IMR-90 (cell line): ENCODE data around the gene VAV1. TPM values are rescaled to one million over a fixed set of nuclear protein-coding genes. Genes with fewer than 3 reads are reported as not detected.

ENCODE experiments used
- ATAC-seq: fragments of 200-7000 bp; cut with Tn5 transposase; 2 replicates; pipeline ENCODE4 v1.9.1; 2020; ENCODE audit warnings: low read depth, mild to moderate bottlenecking, moderate library complexity
- BruUV-seq: library from RNA; stranded (reverse); fragments of 400-500 nt; replicated peaks from 2 replicates; lab custom pipeline; 2021; lab: Mats Ljungman, UMichigan
- CTCF ChIA-PET: fragments of 300-600 bp; formaldehyde crosslinking; extraction: SDS; loops from one replicate; lab custom pipeline; 2021; ENCODE audit warnings: antibody characterized with exemption; lab: Yijun Ruan, JAX
- POLR2A ChIA-PET: fragments of 300-600 bp; sonication (Branson Sonifier 250); formaldehyde crosslinking; loops from one replicate; lab custom pipeline; 2022; ENCODE audit warnings: antibody characterized with exemption; ENCODE audit not compliant: unreplicated experiment; lab: Charles Lee
- DNase-seq: peaks from one replicate; pipeline ENCODE4 v3.0.0; 2013
- H2AFZ ChIP-seq: replicated peaks from 2 replicates; pipeline ENCODE3; 2013; ENCODE audit warnings: low read length, mild to moderate bottlenecking; ENCODE audit not compliant: poor library complexity
- H2AK5ac ChIP-seq: 2 replicates; pipeline ENCODE4 v1.6.1; 2013; ENCODE audit warnings: low read depth, low read length, inconsistent platforms
- H2AK9ac ChIP-seq: replicated peaks from 2 replicates; pipeline ENCODE3; 2013; ENCODE audit warnings: mild to moderate bottlenecking, low read depth, low read length, moderate library complexity; ENCODE audit not compliant: poor library complexity
- H2BK120ac ChIP-seq: 2 replicates; pipeline ENCODE4 v1.6.1; 2013; ENCODE audit warnings: low read depth, low read length, inconsistent platforms
- H2BK15ac ChIP-seq: 3 replicates; pipeline ENCODE4 v1.6.1; 2013; ENCODE audit warnings: low read depth, low read length, inconsistent platforms
- H2BK20ac ChIP-seq: 2 replicates; pipeline ENCODE4 v1.6.1; 2013; ENCODE audit warnings: low read depth, mild to moderate bottlenecking, inconsistent platforms, low read length, moderate library complexity
- H2BK5ac ChIP-seq: 2 replicates; pipeline ENCODE4 v1.6.1; 2013; ENCODE audit warnings: mild to moderate bottlenecking, low read depth, low read length, inconsistent platforms; ENCODE audit not compliant: poor library complexity, severe bottlenecking
- H3K14ac ChIP-seq: replicated peaks from 2 replicates; pipeline ENCODE4 v1.6.1; 2013; ENCODE audit warnings: low read depth, low read length, inconsistent platforms
- H3K18ac ChIP-seq: 2 replicates; pipeline ENCODE4 v1.6.1; 2013; ENCODE audit warnings: low read depth, low read length, control low read depth
- H3K23ac ChIP-seq: 2 replicates; pipeline ENCODE4 v1.6.1; 2013; ENCODE audit warnings: low read depth, low read length, inconsistent platforms
- H3K27ac ChIP-seq: 2 replicates; pipeline ENCODE4 v1.5.1; 2013; ENCODE audit warnings: mild to moderate bottlenecking, control low read depth, low read length; ENCODE audit not compliant: insufficient read depth
- H3K27me3 ChIP-seq: 2 replicates; pipeline ENCODE4 v1.6.1; 2013; ENCODE audit warnings: low read length; ENCODE audit not compliant: control insufficient read depth, insufficient read depth
- H3K36me3 ChIP-seq: 2 replicates; pipeline ENCODE4 v1.6.1; 2013; ENCODE audit warnings: low read length, mixed read lengths; ENCODE audit not compliant: control insufficient read depth, insufficient read depth
- H3K4ac ChIP-seq: 2 replicates; pipeline ENCODE4 v1.6.1; 2013; ENCODE audit warnings: low read depth, low read length, inconsistent platforms
- H3K4me1 ChIP-seq: 2 replicates; pipeline ENCODE4 v1.6.1; 2013; ENCODE audit warnings: low read length, mixed read lengths; ENCODE audit not compliant: control insufficient read depth, insufficient read depth
- H3K4me2 ChIP-seq: 2 replicates; pipeline ENCODE4 v1.6.1; 2013; ENCODE audit warnings: low read depth, mild to moderate bottlenecking, control low read depth, low read length, moderate library complexity
- H3K4me3 ChIP-seq: 2 replicates; pipeline ENCODE4 v1.5.1; 2013; ENCODE audit warnings: low read depth, mild to moderate bottlenecking, control low read depth, low read length, moderate library complexity; ENCODE audit not compliant: insufficient read depth
- H3K56ac ChIP-seq: 2 replicates; pipeline ENCODE4 v1.6.1; 2013; ENCODE audit warnings: low read length, inconsistent platforms; ENCODE audit not compliant: insufficient read depth; ENCODE audit errors: extremely low read depth
- H3K79me1 ChIP-seq, 2 experiments: 2 replicates each; pipeline ENCODE4 v1.6.1; 2013; ENCODE audit warnings: low read length in 2 of 2, inconsistent platforms in 1 of 2, low read depth in 1 of 2
- H3K9ac ChIP-seq: 2 replicates; pipeline ENCODE4 v1.6.1; 2013; ENCODE audit warnings: low read depth, low read length, control low read depth
- H3K9me1 ChIP-seq: 2 replicates; pipeline ENCODE4 v1.6.1; 2013; ENCODE audit warnings: low read length, inconsistent platforms; ENCODE audit not compliant: insufficient read depth
- H3K9me3 ChIP-seq: 2 replicates; pipeline ENCODE4 v1.6.1; 2013; ENCODE audit warnings: low read length; ENCODE audit not compliant: control insufficient read depth, insufficient read depth
- H4K20me1 ChIP-seq: 2 replicates; pipeline ENCODE4 v1.6.1; 2013; ENCODE audit warnings: low read length, inconsistent platforms; ENCODE audit not compliant: insufficient read depth
- H4K5ac ChIP-seq: 2 replicates; pipeline ENCODE4 v1.6.1; 2013; ENCODE audit warnings: mild to moderate bottlenecking, low read depth, low read length, control low read depth
- H4K8ac ChIP-seq, 2 experiments: 2 replicates each; pipeline ENCODE4 v1.6.1; 2013; ENCODE audit warnings: low read depth in 2 of 2, low read length in 2 of 2, control low read depth in 1 of 2, inconsistent platforms in 1 of 2
- H4K91ac ChIP-seq: 2 replicates; pipeline ENCODE4 v1.6.1; 2013; ENCODE audit warnings: low read depth, low read length, inconsistent platforms; ENCODE audit not compliant: insufficient read depth
- CTCF ChIP-seq: conservative IDR thresholded peaks from 2 replicates; pipeline ENCODE4 v1.5.1; 2012; ENCODE audit warnings: mild to moderate bottlenecking, low read depth, low read length, improper control_type of control experiment
- MAFK ChIP-seq: IDR thresholded peaks from 2 replicates; pipeline ENCODE4 v1.6.1; 2012; ENCODE audit warnings: low read depth, low read length, improper control_type of control experiment
- POLR2A ChIP-seq: IDR thresholded peaks from 2 replicates; pipeline ENCODE4 v1.6.1; 2012; ENCODE audit warnings: mild to moderate bottlenecking, low read depth, low read length
- WGBS, 2 experiments: methylation state at CpG; one replicate each; pipeline versions ENCODE4 v1.1.5 to v1.1.7; 2013; ENCODE audit warnings: missing lambda C conversion rate in 2 of 2; ENCODE audit not compliant: insufficient read length in 1 of 2; ENCODE audit errors: extremely low coverage in 2 of 2; 5-methylcytosine and 5-hydroxymethylcytosine counted together
- dilution Hi-C: fragments of 300-500 bp; cut with HindIII; formaldehyde crosslinking; loops from one replicate; pipeline ENCODE4 v1.14.3; 2018; ENCODE audit warnings: low sequenced_read_pairs; ENCODE audit not compliant: unreplicated experiment
- in situ Hi-C: fragments of 300-500 bp; cut with MboI; formaldehyde crosslinking; loops from 3 replicates; pipeline ENCODE4 v1.14.3; 2019; ENCODE audit warnings: low sequenced_read_pairs, inconsistent platforms, mixed read lengths
- intact Hi-C: fragments of 100-400 bp; cut with micrococcal nuclease; formaldehyde crosslinking; loops from 2 replicates; pipeline ENCODE4 v1.10.0; 2022
- polyA plus RNA-seq, 3 experiments: library from polyadenylated mRNA; depleted of rRNA; stranded (reverse); fragments of >200 nt; gene quantifications; 2 replicates each; pipeline ENCODE4 v1.2.3, GENCODE V29; 2012; ENCODE audit warnings: low replicate concordance in 1 of 3
- total RNA-seq: library from RNA; depleted of rRNA; stranded (reverse); fragments of >200 nt; gene quantifications from 2 replicates; pipeline ENCODE4 v1.2.3, GENCODE V29; 2012

VAV1 gene
- total and polyA plus RNA-seq, 2 of the 4 experiments (the other 2 are of a cell fraction), result not detected

DNA sequence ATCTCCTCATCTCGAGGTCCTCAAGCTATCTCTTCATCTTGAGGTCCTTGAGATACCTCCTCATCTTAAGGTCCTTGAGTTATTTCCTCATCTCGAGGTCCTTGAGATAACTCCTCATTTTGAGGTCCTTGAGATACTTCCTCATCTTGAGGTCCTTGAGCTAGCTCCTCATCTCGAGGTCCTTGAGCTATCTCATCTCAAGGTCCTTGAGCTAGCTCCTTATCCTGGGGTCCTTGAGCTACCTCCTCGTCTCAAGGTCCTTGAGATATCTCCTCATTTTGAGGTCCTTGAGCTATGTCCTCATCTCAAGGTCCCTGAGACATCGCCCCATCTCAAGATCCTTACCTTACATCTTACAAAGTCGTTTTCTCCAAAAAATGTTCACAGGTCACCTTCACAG lies 18.7 kb downstream of the VAV1 start:
- Histone ChIP-seq H4K20me1 (no peaks in the 10 kb centered on the region), H3K27me3 (no peaks in the 10 kb centered on the region), H4K5ac (no peak overlapping the region), H3K14ac (no peak overlapping the region), H3K4me1 (no peaks in the 10 kb centered on the region), H3K9ac (no peak overlapping the region), H4K91ac (no peak overlapping the region), H3K4ac (no peak overlapping the region), H2AK5ac (no peak overlapping the region), H3K79me1 (no peaks in the 10 kb centered on the region), H2BK120ac (no peak overlapping the region), H2BK5ac (no peak overlapping the region), H3K18ac (no peak overlapping the region), H2BK15ac (no peak overlapping the region), H3K4me3 (no peak overlapping the region), H4K8ac (no peak overlapping the region), H2BK20ac (no peak overlapping the region), H3K4me2 (no peak overlapping the region), H3K36me3 (no peaks in the 10 kb centered on the region), H2AK9ac (no peak overlapping the region), H3K23ac (no peak overlapping the region), H3K56ac (no peak overlapping the region), H3K9me3 (peaks cover 17% of the 10 kb centered on the region), H3K9me1 (no peaks in the 10 kb centered on the region), H2AFZ (no peak overlapping the region), H3K27ac (no peak overlapping the region)
- intact Hi-C loops, result no loop called here
- no TSS peak for BruUV-seq
- ATAC-seq (no peak), DNase-seq (no peak)
- TF ChIP-seq CTCF, result no peak
- TF ChIP-seq POLR2A, result no peak
- no peak for TF ChIP-seq MAFK
- in situ Hi-C loops, result no loop called here
- 11% methylated on average over 5 of the region's 6 CpGs; no CpG with 5 or more reads in 1 of the 2 experiments for WGBS, 2 experiments
- ChIA-PET CTCF (interaction anchor here (0.7 kb wide), 1 partner anchor 33 kb away, joined by 3 read pairs; no protein-coding TSS in a partner anchor), POLR2A (no interaction called here)
- dilution Hi-C loops, result no loop called here
